ENCODE results near the gene KCNG2. TPM values are rescaled to one million over a fixed set of nuclear protein-coding genes. Genes with fewer than 3 reads are reported as not detected.

The KCNG2 gene
- total and polyA plus RNA-seq, 2 of the 8 experiments (the other 6 are each of a cell fraction or from before 2014, with no cell fraction given), result 0.19 to 0.74 TPM

GRCh38 chr18:79911344-79912270 lies 113.9 kb downstream of the KCNG2 start (continued):
- no peak for TF ChIP-seq CHD7 (IDR thresholded peaks at IDR 0.05; ENCODE audit: insufficient replicate concordance, low read length)
- no peak for TF ChIP-seq TAF7 (optimal IDR thresholded peaks at IDR 0.05; ENCODE audit: borderline replicate concordance, low read depth, low read length)

Measured in H1 (cell line).